Measurements from ENCODE around the gene DUSP10.

DUSP10 gene

GRCh38 chr1:221712776-221713431 is 29.0 kb downstream of the DUSP10 start:
- DNase-seq, result no peak

GRCh38 chr1:221712198-221712684 is 29.6 kb downstream of the DUSP10 start:
- no peak for DNase-seq

GRCh38 chr1:221711656-221712055 is 30.2 kb downstream of the DUSP10 start:
- DNase-seq, result no peak

GRCh38 chr1:221711063-221711577 is 30.8 kb downstream of the DUSP10 start:
- DNase-seq, result no peak

GRCh38 chr1:221709854-221710253 is 32.0 kb downstream of the DUSP10 start:
- DNase-seq, result no peak

- DNase-seq, result peak; percentile 90
Measured at GRCh38 chr1:221708987-221709386, 32.9 kb downstream of the DUSP10 start.

GRCh38 chr1:221708076-221708571 is 33.8 kb downstream of the DUSP10 start:
- DNase-seq, result no peak

- DNase-seq, result no peak
Measured at GRCh38 chr1:221706876-221707582, 34.9 kb downstream of the DUSP10 start.

- no peak for DNase-seq
Measured at GRCh38 chr1:221706191-221706590, 35.7 kb downstream of the DUSP10 start.

- no peak for DNase-seq
Measured at GRCh38 chr1:221704306-221704705, 37.6 kb downstream of the DUSP10 start.

- DNase-seq, result no peak
Measured at GRCh38 chr1:221701570-221702186, 40.2 kb downstream of the DUSP10 start.

- no peak for DNase-seq
Measured at GRCh38 chr1:221700948-221701347, 40.9 kb downstream of the DUSP10 start.

- no peak for DNase-seq
Measured at GRCh38 chr1:221700536-221700935, 41.4 kb downstream of the DUSP10 start.

GRCh38 chr1:221699978-221700519 is 41.8 kb downstream of the DUSP10 start:
- DNase-seq, result no peak

- no peak for DNase-seq
Measured at GRCh38 chr1:221699577-221699976, 42.3 kb downstream of the DUSP10 start.

GRCh38 chr1:221698579-221699349 is 43.1 kb downstream of the DUSP10 start:
- DNase-seq, result no peak

- no peak for DNase-seq
Measured at GRCh38 chr1:221697923-221698425, 43.9 kb downstream of the DUSP10 start.

- DNase-seq, result no peak
Measured at GRCh38 chr1:221696718-221697461, 45.0 kb downstream of the DUSP10 start.

- DNase-seq, result no peak
Measured at GRCh38 chr1:221696027-221696426, 45.9 kb downstream of the DUSP10 start.

- DNase-seq, result no peak
Measured at GRCh38 chr1:221695301-221695700, 46.6 kb downstream of the DUSP10 start.

- no peak for DNase-seq
Measured at GRCh38 chr1:221694109-221694508, 47.8 kb downstream of the DUSP10 start.

- DNase-seq, result no peak
Measured at GRCh38 chr1:221693087-221693486, 48.8 kb downstream of the DUSP10 start.
